ENCODE results near the gene CDC6.

The CDC6 gene

GRCh38 chr17:40340880-40341807, 53.5 kb downstream of the CDC6 start:
- DNase-seq (ENCODE audit: low spot score): peak; percentile 65

GRCh38 chr17:40341808-40342503, 54.3 kb downstream of the CDC6 start:
- peak; percentile 40 for DNase-seq (ENCODE audit: low spot score)

DNA sequence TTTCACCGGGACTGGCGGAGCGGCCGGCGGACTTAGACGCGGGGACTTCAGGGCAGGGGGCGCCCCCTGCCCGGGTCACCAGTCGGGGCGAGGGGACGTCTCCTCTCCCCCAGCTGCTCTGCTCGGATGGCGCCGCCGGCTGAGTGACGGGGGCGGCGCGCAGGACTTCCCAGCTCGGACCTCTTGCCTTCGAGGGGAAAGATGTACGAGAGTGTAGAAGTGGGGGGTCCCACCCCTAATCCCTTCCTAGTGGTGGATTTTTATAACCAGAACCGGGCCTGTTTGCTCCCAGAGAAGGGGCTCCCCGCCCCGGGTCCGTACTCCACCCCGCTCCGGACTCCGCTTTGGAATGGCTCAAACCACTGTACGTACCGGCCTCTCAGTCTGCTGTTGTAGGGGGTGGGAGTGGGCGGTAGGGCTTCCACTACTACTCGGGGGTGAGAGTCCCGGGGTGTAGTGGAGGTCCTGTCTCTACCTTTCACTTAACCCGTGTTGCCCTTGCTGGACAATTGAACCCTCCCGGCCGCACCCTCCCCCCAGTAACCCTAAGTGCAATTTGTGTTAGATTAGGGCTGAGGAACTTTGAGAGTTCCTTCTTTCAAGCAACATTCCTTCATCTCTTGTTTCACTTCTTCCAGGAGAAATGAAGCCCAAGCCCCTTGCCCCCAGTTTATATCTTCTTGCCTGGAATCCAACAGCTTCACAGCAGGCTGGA, 55.0 kb downstream of the CDC6 start:
- no peak for DNase-seq (ENCODE audit: low spot score)

GRCh38 chr17:40343219-40344119, 55.8 kb downstream of the CDC6 start:
- no peak for DNase-seq (ENCODE audit: low spot score)

DNA sequence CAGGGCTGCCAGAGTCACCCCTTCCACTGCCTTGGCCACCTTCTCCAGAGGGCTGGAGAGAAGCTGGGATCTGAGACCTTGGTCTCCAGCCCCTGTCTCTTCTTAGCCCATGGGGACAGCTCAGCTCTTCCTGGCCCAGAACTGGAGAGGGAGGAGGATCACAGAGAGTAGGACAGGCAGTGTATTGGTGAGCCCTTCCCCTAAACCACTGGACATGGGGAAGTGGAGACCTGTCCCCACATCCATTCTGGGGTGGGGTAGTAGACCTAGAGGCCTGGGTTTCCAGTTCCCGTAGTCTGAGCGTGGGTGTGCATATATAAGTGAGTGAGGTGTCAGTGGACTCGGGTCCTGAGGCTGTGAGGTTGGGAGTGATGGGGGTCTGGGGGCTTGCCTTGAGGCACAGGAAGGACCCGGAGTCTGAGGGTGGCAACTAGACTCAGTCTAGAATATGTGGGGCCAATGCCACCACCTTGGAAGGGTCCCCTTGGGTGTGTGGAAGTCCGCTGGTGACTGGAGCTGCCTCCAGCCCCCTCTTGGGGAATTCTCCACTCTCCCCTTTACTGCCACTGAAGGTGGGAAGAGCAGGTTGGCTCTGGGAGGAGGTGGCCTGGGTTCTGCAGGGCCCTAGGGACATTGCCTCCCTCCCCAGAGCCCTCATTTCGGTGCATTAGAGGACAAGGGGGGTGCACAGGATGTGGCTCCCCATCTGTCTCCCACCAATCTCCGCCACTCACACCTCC, 56.9 kb downstream of the CDC6 start:
- DNase-seq (ENCODE audit: low spot score): no peak

- peak; percentile 41 for DNase-seq (ENCODE audit: low spot score)
Measured at GRCh38 chr17:40345161-40345993, 57.7 kb downstream of the CDC6 start.

DNA sequence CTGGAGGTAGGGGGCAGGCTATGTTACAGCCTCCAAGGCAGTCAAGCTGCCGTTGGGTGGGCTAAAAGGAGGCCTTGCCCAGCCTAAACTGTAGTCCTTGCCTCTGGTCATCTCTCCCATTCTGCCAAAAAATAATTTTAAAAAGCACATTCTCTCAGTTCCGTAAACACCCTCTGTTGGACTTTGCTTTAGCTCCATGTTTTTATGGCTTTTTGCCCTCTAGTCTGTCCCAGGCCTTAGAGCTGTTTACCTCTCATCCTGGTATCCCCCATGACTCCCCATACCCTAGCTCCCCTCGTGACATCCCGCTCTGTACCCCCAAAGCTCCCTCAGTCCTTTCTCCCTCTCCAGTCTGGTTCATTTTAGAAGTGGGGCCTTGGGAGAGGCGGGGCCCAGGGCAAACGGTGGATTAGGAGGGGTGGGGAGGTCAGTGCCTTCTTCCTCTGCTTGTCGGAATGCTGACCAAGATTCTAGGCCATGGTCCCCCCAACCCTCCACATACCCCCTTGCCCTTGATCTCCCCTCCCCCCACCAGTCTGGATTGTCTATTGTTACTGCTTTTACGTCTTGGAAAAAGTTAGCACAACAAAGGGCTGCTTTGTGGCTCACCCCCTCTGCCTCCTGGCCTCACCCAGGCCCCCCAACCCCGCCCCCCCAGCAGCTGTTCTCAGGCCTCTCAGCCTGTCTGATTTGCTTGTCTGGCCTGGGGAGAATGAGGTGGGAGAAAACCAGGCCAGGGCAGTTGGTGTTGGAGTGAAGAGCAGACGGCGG, 58.5 kb downstream of the CDC6 start:
- no peak for DNase-seq (ENCODE audit: low spot score)

DNA sequence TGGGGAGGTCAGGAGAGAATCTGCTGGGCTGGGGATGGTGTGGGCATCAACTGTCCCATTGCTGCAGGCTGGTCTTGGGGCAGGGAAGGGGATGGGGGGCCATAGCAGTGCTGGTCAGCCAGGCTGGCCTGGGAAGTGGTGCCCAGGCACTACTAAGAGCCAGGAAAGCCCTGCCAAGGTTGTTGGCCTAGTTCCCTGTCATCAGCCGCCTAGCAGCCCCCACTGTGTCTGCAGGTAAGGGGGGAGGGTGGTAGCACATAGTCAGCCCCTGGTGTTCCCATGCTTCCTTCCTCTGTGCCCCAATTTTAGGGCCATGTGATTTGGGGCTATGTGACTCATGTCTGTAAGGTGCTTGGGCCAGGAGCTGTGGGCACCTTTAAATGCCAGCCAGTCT, 59.1 kb downstream of the CDC6 start:
- no peak for DNase-seq (ENCODE audit: low spot score)

GRCh38 chr17:40347319-40348135, 59.8 kb downstream of the CDC6 start:
- no peak for DNase-seq (ENCODE audit: low spot score)

DNA sequence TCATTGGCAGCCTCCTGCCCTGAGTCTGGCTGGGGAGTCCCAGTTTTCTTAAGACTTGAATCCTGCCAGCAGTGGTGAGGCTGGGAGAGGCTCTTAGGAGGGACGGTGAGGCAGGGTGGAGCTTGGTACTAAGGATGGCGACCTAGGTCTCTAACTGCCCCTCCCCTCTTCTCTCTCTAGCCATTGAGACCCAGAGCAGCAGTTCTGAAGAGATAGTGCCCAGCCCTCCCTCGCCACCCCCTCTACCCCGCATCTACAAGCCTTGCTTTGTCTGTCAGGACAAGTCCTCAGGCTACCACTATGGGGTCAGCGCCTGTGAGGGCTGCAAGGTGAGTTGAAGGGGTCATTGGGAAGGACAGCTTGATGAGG, 60.4 kb downstream of the CDC6 start:
- DNase-seq (ENCODE audit: low spot score): no peak

GRCh38 chr17:40348562-40349476, 61.1 kb downstream of the CDC6 start:
- no peak for DNase-seq (ENCODE audit: low spot score)

- no peak for DNase-seq (ENCODE audit: low spot score)
Measured at GRCh38 chr17:40349477-40349894, 61.8 kb downstream of the CDC6 start.

DNA sequence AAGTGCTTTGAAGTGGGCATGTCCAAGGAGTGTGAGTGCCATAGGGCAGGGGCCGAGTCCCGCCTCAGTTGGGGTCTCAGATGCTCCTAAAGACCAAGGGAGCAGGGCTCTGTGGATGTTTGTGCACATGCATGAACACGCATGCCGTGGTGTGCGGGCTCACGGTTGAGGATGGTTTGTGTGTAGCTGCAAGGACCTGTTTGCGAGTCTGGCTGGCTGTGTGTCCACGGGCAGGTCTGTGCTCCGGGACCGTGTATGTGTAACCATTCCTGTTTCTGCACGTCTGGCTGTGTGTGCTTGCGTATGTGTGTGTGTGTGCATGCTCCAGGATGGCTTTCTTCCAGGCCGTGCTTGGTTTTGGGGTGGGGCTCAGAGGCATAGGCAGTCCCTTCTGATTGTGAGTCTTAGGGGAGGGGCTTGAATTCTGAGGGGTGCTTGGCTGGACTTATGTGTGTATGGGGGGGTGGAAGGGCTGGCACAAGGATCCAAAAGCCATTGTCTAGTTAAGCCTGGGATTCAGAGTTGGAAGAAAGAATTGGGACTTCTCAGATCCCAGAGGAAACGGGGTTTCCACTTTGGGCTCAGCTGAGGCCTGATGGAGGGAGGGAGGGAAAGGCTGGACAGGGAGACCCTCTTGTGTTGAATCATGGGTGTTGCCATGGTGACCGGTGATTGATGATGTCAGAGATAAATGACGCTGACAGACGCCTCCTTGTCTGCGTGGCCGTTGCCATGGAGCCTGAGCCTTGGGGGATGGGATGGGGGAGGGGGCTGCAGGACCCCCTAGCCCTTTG, 62.4 kb downstream of the CDC6 start:
- no peak for DNase-seq (ENCODE audit: low spot score)

- DNase-seq (ENCODE audit: low spot score): no peak
Measured at GRCh38 chr17:40350689-40351358, 63.1 kb downstream of the CDC6 start.

DNA sequence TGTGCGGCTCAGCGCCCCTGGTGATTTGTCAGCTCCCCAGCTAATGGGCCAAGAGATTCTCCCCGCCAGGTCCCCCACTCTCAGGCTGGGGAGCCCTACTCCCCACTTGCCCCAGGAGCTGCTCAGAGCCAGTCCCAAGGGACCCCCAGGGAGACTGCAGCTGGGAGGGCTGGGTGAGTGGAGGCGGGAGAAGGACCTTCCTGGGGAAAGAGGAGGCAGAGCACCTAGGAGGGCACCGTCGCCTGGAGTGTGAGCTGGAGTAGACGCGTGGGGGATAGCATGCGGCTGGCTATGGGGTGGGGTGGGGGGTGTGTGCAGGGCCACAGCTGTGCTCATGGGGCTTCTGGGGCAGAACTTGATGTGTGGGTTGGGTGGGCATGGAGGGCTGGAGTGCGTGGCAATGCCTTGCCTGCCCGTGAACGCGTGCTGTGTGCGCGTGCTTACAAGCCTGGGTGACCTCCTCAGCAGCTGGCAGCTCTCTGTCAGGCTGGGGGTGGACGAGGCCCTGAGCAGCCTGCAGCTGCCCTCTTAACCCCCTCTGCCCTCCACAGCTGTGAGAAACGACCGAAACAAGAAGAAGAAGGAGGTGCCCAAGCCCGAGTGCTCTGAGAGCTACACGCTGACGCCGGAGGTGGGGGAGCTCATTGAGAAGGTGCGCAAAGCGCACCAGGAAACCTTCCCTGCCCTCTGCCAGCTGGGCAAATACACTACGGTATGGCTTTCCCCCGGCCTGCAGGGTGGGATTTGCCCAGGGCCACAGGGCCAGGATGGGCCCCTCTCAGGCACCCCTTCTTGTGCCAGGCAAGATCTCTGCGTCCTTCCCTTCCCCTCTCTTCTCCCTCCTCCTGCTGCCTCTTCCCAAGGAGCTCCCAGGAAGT, 63.9 kb downstream of the CDC6 start:
- no peak for DNase-seq (ENCODE audit: low spot score)
